HT1080 (cell line): ENCODE measurements around the gene ID3. TPM values are rescaled to one million over a fixed set of nuclear protein-coding genes. Genes with fewer than 3 reads are reported as not detected.
A peak's percentile ranks its signal among the peaks of the same experiment; 100 is the strongest.

Source experiments
- DNase-seq: peaks from one replicate; pipeline ENCODE4 v3.0.0-alpha.2; 2015; ENCODE audit warnings: low read depth
- total RNA-seq: library from RNA; depleted of rRNA; stranded (reverse); fragments of >200 nt; shearing (Covaris generic); gene quantifications from 2 replicates; pipeline ENCODE4 v1.2.3, GENCODE V29; 2014

ID3 gene
- total RNA-seq, 1 experiment from 2014 or later, result 359 TPM

DNA sequence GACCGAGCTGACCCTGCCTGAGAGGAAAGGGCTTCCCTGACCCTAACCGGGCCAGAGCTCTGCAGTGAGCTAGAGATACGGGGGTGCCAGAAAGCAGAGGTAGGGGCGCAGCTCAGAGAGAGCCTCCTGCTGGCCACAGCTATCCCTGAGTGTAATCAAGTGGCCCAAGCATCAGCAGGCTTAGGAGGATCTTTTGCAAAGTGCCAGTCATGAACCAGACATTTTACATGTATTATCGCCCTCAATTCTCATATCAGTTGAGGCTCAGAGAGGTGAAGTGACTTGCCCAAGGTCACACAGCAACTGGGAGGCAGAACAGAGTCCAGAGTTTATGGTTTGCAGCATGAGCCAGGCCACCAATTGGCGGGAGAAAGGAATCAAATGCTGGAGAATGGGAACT lies 7.0 kb upstream of the ID3 start:
- DNase-seq, result no peak

DNA sequence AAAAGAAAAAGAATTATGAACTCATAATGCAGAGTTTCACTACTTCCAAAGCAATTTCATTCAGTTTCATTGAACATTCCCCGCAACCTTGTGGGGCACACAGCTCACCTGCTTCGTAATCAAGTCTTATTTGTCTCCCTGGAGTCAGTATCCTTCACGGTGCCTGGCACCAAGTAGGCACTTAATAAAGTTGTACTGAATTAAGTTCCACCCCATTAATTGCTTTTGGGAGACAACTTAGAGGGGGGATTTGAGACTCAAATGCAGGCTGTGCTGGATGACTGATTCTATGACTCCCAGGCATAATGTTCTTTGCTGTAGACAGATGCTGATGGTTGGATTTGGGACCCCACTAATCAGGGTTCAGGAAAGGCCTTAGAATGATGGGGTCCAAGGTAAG lies 6.5 kb upstream of the ID3 start:
- DNase-seq, result no peak

DNA sequence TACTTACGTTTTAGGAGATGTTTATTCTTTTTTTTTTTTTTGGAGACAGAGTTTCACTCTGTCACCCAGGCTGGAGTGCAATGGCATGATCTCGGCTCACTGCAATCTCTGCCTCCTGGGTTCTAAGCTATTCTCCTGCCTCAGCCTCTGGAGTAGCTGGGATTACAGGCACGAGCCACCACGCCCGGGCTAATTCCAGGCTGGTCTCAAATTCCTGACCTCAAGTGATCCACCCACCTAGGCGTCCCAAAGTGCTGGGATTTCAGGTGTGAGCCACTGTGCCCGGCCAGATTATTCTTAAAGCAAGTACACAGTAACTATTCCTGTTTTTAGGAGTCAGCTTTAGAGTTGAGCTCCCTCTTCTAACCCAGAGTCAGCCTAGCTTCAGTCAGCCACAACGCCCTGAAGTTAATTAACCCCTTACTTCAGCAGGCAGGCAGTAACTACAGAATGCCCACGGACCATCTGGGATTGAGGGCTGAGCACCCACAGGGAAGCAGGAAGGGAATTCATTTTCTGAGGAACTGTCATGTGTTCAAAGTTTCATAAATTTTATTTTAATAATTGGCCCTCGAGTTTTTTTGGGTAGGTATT lies 5.3 kb upstream of the ID3 start:
- DNase-seq, result no peak

- DNase-seq, result no peak
These were observed 4.6 kb upstream of the ID3 start for GRCh38 chr1:23563755-23564374.

GRCh38 chr1:23563003-23563402 lies 3.7 kb upstream of the ID3 start:
- DNase-seq, result no peak

DNA sequence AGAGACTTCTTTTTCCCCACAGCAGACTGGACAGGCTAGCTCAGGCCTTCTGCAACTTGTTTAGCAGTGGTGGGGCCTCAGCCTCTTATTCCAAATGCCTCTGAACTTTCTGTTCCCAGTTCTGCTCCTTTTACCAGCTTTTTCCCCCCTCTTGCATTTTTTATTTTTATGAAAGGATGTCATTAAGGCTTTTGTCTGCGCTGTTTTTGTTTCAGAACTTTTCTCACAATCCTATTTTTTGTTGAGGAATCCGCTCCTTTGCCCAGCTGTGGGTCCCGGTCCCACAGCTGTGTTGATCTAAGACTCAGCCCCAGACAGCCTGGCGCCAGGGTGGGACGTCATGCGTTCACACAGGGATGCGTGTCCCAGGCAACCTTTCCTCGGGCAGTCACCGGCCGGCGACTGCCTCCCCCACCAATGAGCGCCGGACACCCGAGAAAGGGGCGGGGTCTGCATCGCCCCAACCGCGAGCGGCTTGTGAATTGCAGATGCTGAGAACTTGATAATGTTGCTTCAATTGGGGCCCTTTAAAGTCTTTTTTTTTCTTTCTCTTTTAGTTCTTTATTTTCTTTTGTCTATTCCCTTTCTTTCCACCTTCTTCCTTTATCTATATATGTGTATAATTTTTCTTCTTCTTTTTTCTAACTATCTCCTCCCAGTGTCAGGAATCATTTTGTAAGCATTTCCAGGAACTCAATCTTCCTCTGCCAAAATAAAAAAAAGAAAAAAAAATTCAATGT lies 3.0 kb upstream of the ID3 start:
- peak; percentile 98 for DNase-seq

GRCh38 chr1:23561813-23562100 lies 2.5 kb upstream of the ID3 start:
- DNase-seq, result no peak

DNA sequence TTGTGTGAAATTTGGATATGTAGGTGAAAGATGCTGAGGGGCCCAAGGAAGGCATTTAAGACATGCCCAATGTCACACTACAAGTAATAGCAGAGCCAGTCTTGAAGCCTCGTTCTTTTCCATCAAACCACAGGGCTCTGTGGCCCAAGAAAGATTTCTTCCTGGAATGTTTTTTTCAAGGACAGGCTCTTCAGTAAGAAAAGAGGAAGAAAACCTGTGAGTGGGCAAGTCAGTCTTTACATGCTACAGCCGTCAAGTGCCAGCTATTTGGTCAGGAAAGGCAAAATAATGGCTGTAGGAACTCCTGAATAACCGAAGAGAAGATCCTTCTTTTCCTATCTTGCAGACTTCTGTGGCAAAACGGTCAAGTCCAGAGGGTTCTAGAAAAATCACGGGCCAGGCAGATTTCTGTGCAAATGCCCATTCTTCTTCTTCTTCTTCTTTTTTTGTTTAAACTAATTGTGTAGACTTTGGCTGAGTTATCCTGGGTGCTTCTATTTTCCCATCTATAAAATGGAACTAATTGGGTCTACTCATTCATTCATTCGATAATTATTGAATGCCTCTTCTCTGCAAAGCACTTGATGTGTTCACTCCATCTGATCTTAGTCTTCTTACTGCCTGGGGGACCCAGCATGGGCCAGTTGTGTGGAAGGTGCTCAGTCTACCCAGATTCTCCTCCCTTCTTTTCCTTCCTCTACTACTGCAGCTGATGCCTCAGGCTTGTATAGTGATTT lies 1.9 kb upstream of the ID3 start:
- no peak for DNase-seq

- no peak for DNase-seq
These were observed 862 bp upstream of the ID3 start for GRCh38 chr1:23559985-23560741.

DNA sequence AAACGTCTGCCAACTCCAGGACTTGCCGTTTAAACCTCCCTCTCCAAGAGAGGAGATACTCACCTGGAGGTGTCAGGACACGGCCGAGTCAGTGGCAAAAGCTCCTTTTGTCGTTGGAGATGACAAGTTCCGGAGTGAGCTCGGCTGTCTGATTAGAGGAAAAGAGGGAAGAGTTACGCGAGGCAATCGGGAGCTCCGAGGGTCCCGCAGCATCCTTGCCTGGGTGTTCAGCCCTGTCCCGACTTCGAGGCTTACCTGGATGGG lies 497 bp downstream of the ID3 start:
- no peak for DNase-seq

- peak; percentile 84 for DNase-seq
These were observed 995 bp downstream of the ID3 start for GRCh38 chr1:23558140-23558871.

GRCh38 chr1:23557471-23558124 lies 1.7 kb downstream of the ID3 start:
- DNase-seq, result no peak

DNA sequence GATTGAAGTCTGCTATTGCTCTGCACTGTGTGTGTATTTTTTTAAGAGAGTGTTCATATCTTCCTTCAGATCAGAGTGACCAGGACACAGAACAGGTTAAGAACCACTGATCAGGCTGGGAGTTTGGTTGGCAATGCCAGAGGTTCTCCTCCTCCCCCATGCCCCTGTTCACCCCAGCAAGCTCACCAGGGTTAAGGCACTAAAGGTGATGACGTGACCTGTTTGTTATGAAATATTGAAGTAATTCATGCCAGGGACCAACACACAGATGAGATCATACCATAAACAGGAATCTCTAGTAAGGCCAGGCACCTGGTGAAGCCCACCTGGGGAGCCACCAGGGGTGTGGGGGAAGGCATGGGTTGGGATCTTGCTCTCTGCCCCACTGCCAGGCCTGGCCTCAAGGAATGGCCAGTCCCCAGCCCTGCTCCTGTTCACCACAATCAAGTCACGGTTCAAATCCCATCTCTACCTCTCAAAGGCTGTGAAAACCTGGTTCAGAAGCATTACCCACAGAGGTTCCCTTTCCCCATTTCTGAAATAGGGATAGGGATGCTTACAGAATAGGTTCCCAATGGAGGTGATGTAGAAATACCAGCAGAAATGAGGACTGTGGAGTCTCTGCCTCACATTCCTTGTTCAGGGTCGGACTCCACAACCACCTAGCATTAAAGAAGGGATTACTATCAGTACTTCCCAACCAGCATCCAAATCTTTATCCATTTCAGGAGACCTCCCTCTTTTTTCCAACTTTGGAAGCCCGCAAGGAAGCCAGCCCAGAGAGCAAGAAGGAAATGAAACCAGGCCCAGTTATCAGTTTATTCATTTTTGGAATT lies 2.4 kb downstream of the ID3 start:
- peak; percentile 65 for DNase-seq

GRCh38 chr1:23555986-23556634 lies 3.2 kb downstream of the ID3 start:
- peak; percentile 79 for DNase-seq

DNA sequence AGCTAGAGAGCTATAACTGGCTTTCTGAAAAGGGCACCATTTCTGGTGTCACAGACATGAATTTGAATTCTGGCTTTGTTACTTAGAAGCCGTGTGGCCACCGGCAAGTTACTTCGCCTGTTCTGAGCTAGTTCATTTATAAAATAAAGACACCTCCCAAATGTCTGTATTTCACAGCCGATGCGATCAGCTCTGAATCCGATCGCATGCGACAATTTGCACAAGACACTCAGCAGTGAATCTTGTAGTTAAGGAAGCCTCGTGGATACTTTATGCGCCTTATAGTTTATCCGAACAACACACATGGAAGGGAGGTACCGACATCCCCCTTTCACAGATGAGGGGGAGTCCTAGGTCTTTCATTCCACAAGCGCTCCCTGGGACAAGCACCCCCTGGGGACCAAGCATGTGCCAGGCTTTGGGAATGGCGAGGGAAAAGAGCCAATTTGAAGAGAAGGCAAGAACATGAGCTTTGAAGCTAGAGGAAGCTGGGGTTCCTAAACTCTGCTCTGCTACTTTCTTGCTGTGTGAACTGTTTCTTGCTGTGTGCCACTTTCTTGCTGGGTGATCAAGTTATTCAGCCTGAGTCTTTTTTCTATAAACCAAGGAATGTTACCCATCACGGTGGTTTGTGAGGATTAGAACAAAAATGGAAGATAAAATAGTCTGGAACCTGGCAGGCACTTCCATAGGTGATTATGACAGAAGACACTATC lies 3.9 kb downstream of the ID3 start:
- no peak for DNase-seq

DNA sequence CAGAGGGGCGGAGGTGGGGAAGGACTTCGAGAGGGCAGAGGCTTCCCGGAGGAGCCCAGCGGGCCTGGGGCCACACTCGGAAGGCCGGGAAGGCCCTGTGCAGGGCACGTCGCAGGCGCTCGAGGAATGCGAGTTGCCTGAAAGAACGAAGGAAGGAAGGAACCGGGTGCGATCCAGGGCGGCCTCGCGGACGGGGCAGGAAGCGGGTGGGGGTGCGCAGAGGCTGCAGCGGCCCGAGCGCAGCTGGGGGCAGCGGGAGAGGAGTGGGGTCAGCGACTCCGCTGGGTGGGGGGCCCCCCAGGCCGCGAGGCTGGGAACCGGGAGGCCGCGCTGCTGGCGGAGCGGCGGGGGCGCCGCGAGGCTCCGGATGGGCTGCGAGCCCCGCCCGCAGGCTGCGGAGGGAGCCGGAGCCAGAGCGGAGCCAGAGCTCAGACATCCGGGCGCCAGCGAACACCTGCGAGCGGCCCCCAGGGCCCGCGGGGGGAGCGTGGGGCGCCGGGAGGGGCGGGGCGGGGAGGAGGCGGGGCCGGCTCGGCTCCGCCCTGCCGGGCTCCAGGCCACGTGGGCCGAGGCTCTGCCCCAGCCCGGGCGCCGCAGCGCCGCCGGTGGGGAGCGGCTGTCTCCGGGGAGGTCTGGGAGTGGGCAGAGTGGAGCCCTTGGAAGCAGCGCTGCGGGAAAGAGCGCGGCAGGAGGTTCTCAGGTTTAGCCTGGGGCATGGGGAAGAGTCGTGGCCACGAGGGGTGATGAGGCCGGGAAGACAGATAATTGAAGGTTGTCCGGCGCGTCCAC lies 4.6 kb downstream of the ID3 start:
- peak; percentile 78 for DNase-seq

- DNase-seq, result no peak
These were observed 5.2 kb downstream of the ID3 start for GRCh38 chr1:23554127-23554480.
